Upper lobe of left lung (tissue), 4 donors: ENCODE results near the gene S100A3.
A peak's percentile ranks its signal among the peaks of the same experiment; 100 is the strongest.

Experiments used
- POLR2A ChIP-seq, 4 donors: fragments of 450-650 bp; IDR thresholded peaks; one replicate each; pipeline ENCODE4 v1.5.1; 2016 to 2017; ENCODE audit warnings: antibody characterized with exemption in 4 of 4, mild to moderate bottlenecking in 2 of 4
- POLR2AphosphoS5 ChIP-seq, 2 donors: sonication (generic); formaldehyde crosslinking; IDR thresholded peaks; one replicate each; pipeline ENCODE4 v1.5.1; 2017; ENCODE audit warnings: antibody characterized with exemption in 2 of 2
- TF ChIP-seq, protein P1 (sequence below), 6 experiments: fragments of 450-650 bp in 4 of 6; fragments of 200-600 bp in 2 of 6; sonication (generic) in 2 of 6; IDR thresholded peaks; one replicate each; pipeline ENCODE4 v1.5.1; 2016 to 2019; ENCODE audit warnings: antibody characterized with exemption in 6 of 6

DNA sequence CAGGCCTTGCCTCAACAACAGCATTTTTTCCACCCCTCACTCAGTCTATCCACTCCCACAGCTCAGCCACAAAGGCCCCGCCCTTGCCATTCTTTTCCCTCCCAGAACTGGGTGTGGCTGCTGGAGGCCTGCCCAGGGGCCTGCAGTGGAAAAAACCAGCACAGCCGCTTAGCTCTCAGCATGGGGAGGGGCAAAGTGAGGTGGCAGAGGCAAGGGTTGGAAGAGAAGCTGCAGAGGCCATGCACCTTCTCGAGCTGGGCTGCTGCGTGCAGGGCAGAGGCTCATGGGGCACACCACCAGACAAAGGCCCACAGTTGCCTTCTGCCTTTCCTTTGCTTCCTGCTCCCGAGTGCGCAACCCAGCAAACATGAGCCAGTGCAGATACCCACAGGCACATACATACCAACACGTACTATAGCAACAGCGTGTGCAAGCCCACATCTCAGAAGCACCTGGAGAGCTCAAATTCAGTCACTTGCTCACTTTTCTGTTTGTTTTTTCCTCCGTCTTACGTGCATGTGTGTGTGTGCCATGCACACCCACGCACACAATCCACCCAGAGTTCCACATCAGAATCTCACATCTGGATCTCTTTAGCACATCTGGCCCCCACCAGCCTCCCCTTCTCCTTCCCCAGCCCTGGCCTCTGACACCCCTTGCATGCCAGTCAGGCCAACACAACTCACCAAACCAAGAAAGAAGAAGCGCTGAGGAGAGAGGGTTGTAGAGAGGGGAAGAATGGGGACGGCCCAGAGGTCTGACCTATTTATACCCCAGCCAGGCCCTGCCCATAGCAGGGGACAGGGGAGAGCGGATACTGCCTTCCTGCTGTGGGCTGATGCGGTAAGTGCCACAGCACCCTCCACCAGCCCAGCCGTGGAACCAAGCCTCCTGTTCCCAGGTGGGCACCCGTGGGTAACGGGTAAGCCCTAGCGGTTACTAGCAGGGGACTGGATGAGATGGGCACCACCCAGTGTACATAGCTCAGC, 3.7 kb downstream of the S100A3 start, which contains the start of gene S100A4:
- TF ChIP-seq, protein P1, sequence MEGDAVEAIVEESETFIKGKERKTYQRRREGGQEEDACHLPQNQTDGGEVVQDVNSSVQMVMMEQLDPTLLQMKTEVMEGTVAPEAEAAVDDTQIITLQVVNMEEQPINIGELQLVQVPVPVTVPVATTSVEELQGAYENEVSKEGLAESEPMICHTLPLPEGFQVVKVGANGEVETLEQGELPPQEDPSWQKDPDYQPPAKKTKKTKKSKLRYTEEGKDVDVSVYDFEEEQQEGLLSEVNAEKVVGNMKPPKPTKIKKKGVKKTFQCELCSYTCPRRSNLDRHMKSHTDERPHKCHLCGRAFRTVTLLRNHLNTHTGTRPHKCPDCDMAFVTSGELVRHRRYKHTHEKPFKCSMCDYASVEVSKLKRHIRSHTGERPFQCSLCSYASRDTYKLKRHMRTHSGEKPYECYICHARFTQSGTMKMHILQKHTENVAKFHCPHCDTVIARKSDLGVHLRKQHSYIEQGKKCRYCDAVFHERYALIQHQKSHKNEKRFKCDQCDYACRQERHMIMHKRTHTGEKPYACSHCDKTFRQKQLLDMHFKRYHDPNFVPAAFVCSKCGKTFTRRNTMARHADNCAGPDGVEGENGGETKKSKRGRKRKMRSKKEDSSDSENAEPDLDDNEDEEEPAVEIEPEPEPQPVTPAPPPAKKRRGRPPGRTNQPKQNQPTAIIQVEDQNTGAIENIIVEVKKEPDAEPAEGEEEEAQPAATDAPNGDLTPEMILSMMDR (IDR thresholded peaks at IDR 0.05) = peak in 3 of 6 experiments; percentile 10 to 22 (median 11)
- TF ChIP-seq POLR2A (IDR thresholded peaks at IDR 0.05) (peak in 3 of 4 donors; percentile 60 to 68 (median 64)), POLR2AphosphoS5 (IDR thresholded peaks at IDR 0.05) (peak; percentile 78 to 79)
